GM12878 (cell line): ENCODE data around the gene MNT. TPM values are rescaled to one million over a fixed set of nuclear protein-coding genes. Genes with fewer than 3 reads are reported as not detected.

Source experiments
- ATAC-seq: fragments of 200-7000 bp; cut with Tn5 transposase; 3 replicates; pipeline ENCODE4 v1.9.1; 2020; ENCODE audit warnings: mild to moderate bottlenecking, moderate library complexity
- BruUV-seq: library from RNA; stranded (reverse); fragments of 400-500 nt; replicated peaks from 2 replicates; lab custom pipeline; 2021; lab: Mats Ljungman, UMichigan
- CTCF ChIA-PET: fragments of 300-600 bp; sonication (Branson Sonifier 250); formaldehyde crosslinking; extraction: SDS; loops from one replicate; lab custom pipeline; 2021; ENCODE audit warnings: inconsistent platforms; lab: Yijun Ruan, JAX
- POLR2A ChIA-PET: fragments of 350-600 bp; formaldehyde crosslinking; extraction: SDS; loops from one replicate; lab custom pipeline; 2021; ENCODE audit warnings: inconsistent platforms; lab: Charles Lee
- RAD21 ChIA-PET: fragments of 300-600 bp; sonication (Branson Sonifier 250); formaldehyde crosslinking; loops from one replicate; lab custom pipeline; 2023; ENCODE audit warnings: antibody characterized with exemption; ENCODE audit not compliant: unreplicated experiment; lab: Charles Lee
- SMC1A ChIA-PET: fragments of 300-600 bp; sonication (Branson Sonifier 250); formaldehyde crosslinking; loops from one replicate; lab custom pipeline; 2023; ENCODE audit not compliant: unreplicated experiment, uncharacterized antibody; lab: Charles Lee
- DNase-seq: peaks from one replicate; pipeline ENCODE4 v3.0.0-alpha.2; 2011; ENCODE audit warnings: low read depth, low spot score
- FAIRE-seq: peaks from 3 replicates; lab custom pipeline; 2011; peaks lifted over from hg19 to GRCh38; lab: Jason Lieb, UNC
- H2AFZ ChIP-seq: 2 replicates; pipeline ENCODE4 v1.6.0; 2011; ENCODE audit warnings: low read depth, low read length, control low read depth; ENCODE audit not compliant: control insufficient read depth
- H3K27ac ChIP-seq: 2 replicates; pipeline ENCODE4 v1.5.1; 2011; ENCODE audit warnings: control low read depth; ENCODE audit not compliant: control insufficient read depth, insufficient read depth
- H3K27me3 ChIP-seq, 2 experiments: replicated peaks in 1 of 2; 2 replicates each; pipeline versions ENCODE4 v1.6.0 to v1.6.1; 2011; ENCODE audit warnings: low read length in 1 of 2; ENCODE audit not compliant: control insufficient read depth in 2 of 2, insufficient read depth in 2 of 2
- H3K36me3 ChIP-seq, 2 experiments: 2 replicates each; pipeline ENCODE4 v1.5.1; 2011; ENCODE audit warnings: low read length in 1 of 2; ENCODE audit not compliant: control insufficient read depth in 2 of 2, insufficient read depth in 2 of 2
- H3K4me1 ChIP-seq: 2 replicates; pipeline ENCODE4 v1.6.1; 2011; ENCODE audit warnings: mild to moderate bottlenecking, low read length, moderate library complexity, mixed read lengths; ENCODE audit not compliant: control insufficient read depth, insufficient read depth
- H3K4me2 ChIP-seq: 2 replicates; pipeline ENCODE4 v1.6.0; 2011; ENCODE audit warnings: control low read depth; ENCODE audit not compliant: control insufficient read depth, insufficient read depth
- H3K4me3 ChIP-seq: fragments of 200-600 bp; sonication (generic); 2 replicates; pipeline ENCODE4 v1.5.1; 2016
- H3K79me2 ChIP-seq: 2 replicates; pipeline ENCODE4 v1.6.0; 2011; ENCODE audit warnings: low read length; ENCODE audit not compliant: control insufficient read depth, insufficient read depth
- H3K9ac ChIP-seq: 2 replicates; pipeline ENCODE4 v1.8.0; 2011; ENCODE audit warnings: low read length, control low read depth, mixed read lengths; ENCODE audit not compliant: control insufficient read depth, insufficient read depth
- H3K9me3 ChIP-seq: replicated peaks from 3 replicates; pipeline ENCODE4 v1.5.1; 2011; ENCODE audit warnings: mild to moderate bottlenecking, low read length; ENCODE audit not compliant: control insufficient read depth, insufficient read depth
- H4K20me1 ChIP-seq: 2 replicates; pipeline ENCODE4 v1.6.0; 2011; ENCODE audit not compliant: control insufficient read depth, insufficient read depth
- ATF7 ChIP-seq: fragments of 450-650 bp; IDR thresholded peaks from 2 replicates; pipeline ENCODE4 v1.6.1; 2016; ENCODE audit warnings: low read depth, mild to moderate bottlenecking
- BACH1 ChIP-seq: fragments of 450-650 bp; IDR thresholded peaks from 2 replicates; pipeline ENCODE4 v1.6.1; 2017; ENCODE audit warnings: mild to moderate bottlenecking, borderline replicate concordance
- CEBPZ ChIP-seq: fragments of 150-350 bp; IDR thresholded peaks from 2 replicates; pipeline ENCODE4 v1.6.1; 2016; ENCODE audit warnings: low read depth, low read length
- EGR1 ChIP-seq, 2 experiments: IDR thresholded peaks; 1 replicate in 1 of 2; 2 replicates in 1 of 2; pipeline ENCODE4 v1.6.1; 2011 to 2012; ENCODE audit warnings: low read depth in 2 of 2, low read length in 2 of 2, borderline replicate concordance in 1 of 2, mild to moderate bottlenecking in 1 of 2, moderate library complexity in 1 of 2
- JUND ChIP-seq: IDR thresholded peaks from 2 replicates; pipeline ENCODE4 v1.6.1; 2012; ENCODE audit warnings: low read depth, mild to moderate bottlenecking, low read length, improper control_type of control experiment, moderate library complexity
- NFIC ChIP-seq: IDR thresholded peaks from 2 replicates; pipeline ENCODE4 v1.6.1; 2012; ENCODE audit warnings: low read depth, mild to moderate bottlenecking, inconsistent platforms, low read length, moderate library complexity
- PML ChIP-seq: IDR thresholded peaks from 2 replicates; pipeline ENCODE4 v1.6.1; 2012; ENCODE audit warnings: low read length, inconsistent platforms
- SP1 ChIP-seq: IDR thresholded peaks from one replicate; pipeline ENCODE4 v1.6.1; 2011; ENCODE audit warnings: low read depth, low read length
- STAT1 ChIP-seq: fragments of 450-650 bp; conservative IDR thresholded peaks from 2 replicates; pipeline ENCODE4 v1.6.1; 2014; ENCODE audit warnings: antibody characterized with exemption, mild to moderate bottlenecking
- SUZ12 ChIP-seq: fragments of 200-600 bp; sonication (generic); IDR thresholded peaks from one replicate; pipeline ENCODE4 v1.6.1; 2018; ENCODE audit warnings: antibody characterized with exemption, mild to moderate bottlenecking; ENCODE audit not compliant: unreplicated experiment
- TBL1XR1 ChIP-seq: IDR thresholded peaks from 2 replicates; pipeline ENCODE4 v1.6.1; 2012; ENCODE audit warnings: low read depth, low read length, improper control_type of control experiment
- TCF12 ChIP-seq: IDR thresholded peaks from 2 replicates; pipeline ENCODE4 v1.6.1; 2011; ENCODE audit warnings: low read depth, mild to moderate bottlenecking, low read length
- USF1 ChIP-seq: IDR thresholded peaks from 2 replicates; pipeline ENCODE4 v1.6.1; 2011; ENCODE audit warnings: borderline replicate concordance, low read depth, mild to moderate bottlenecking, moderate library complexity, mixed read lengths, low read length; ENCODE audit not compliant: insufficient read depth; ENCODE audit errors: extremely low read length
- WGBS: methylation state at CpG from one replicate; pipeline ENCODE4 v1.1.6; 2016; ENCODE audit warnings: low lambda C conversion rate; ENCODE audit not compliant: insufficient replicate concordance, insufficient coverage; ENCODE audit errors: missing lambda C conversion rate; 5-methylcytosine and 5-hydroxymethylcytosine counted together
- in situ Hi-C: fragments of 300-500 bp; cut with MboI; formaldehyde crosslinking; loops from 9 replicates; pipeline ENCODE4 v1.14.3; 2018; ENCODE audit warnings: mixed read lengths
- intact Hi-C: fragments of 100-400 bp; cut with micrococcal nuclease; formaldehyde crosslinking; loops from one replicate; pipeline ENCODE4 v1.14.2; 2022; ENCODE audit not compliant: unreplicated experiment
- polyA plus RNA-seq, 11 experiments: library from polyadenylated mRNA; depleted of rRNA in 4 of 11; unstranded in 6 of 11; stranded (reverse) in 5 of 11; fragments of >200 nt; fragmentation: Nextera tagmentation in 4 of 11; fragmentation: Illumina TruSeq in 1 of 11; extraction: Ambion mirVana in 4 of 11; extraction: Trizol in 1 of 11; gene quantifications; 1 replicate in 1 of 11; 2 replicates in 10 of 11; pipeline versions ENCODE4 v1.2.1 to v1.2.3, GENCODE V29; 2011 to 2016; ENCODE audit warnings: inconsistent platforms in 2 of 11, missing spikeins in 2 of 11, low read depth in 1 of 11
- total RNA-seq, 4 experiments: library from RNA; depleted of rRNA in 3 of 4; stranded (reverse); fragments of >200 nt in 3 of 4; fragmentation: Illumina TruSeq in 1 of 4; extraction: Trizol in 1 of 4; gene quantifications; 2 replicates each; pipeline versions ENCODE4 v1.2.1 to v1.2.3, GENCODE V29; 2013 to 2021
- TF ChIP-seq, protein P1 (sequence below): fragments of 450-650 bp; IDR thresholded peaks from 2 replicates; pipeline ENCODE4 v1.6.1; 2016; ENCODE audit warnings: mild to moderate bottlenecking

MNT gene
- total and polyA plus RNA-seq, 10 of the 15 experiments (the other 5 are each of a cell fraction or from before 2014, with no cell fraction given) = 0.31 to 15.9 (median 3.8) TPM

GRCh38 chr17:2373179-2373578 is 27.7 kb downstream of the MNT start:
- no peaks in the 10 kb centered on the region for H3K9me3 ChIP-seq
- H3K27me3 ChIP-seq = no peaks in the 10 kb centered on the region
- ChIA-PET CTCF (interaction anchor here (0.8 to 1.9 kb wide), 2 partner anchors 9 to 43 kb away, joined by 3 to 8 read pairs; no protein-coding TSS in a partner anchor), POLR2A (no interaction called here), RAD21 (interaction anchor here (1.9 kb wide), 1 partner anchor 9 kb away, joined by 5 read pairs; no protein-coding TSS in a partner anchor), SMC1A (interaction anchor here (1.8 kb wide), 1 partner anchor 43 kb away, joined by 7 read pairs; no protein-coding TSS in a partner anchor)
- no peaks in the 10 kb centered on the region for H3K79me2 ChIP-seq
- H4K20me1 ChIP-seq = no peaks in the 10 kb centered on the region
- no peak overlapping the region for H3K4me2 ChIP-seq
- in situ Hi-C loops (no loop called here), intact Hi-C loops (no loop called here)
- FAIRE-seq (no peak), DNase-seq (no peak), ATAC-seq (no peak)
- BruUV-seq = no TSS peak
- no peak overlapping the region for H3K9ac ChIP-seq
- H3K4me3 ChIP-seq = no peak overlapping the region
- H3K4me1 ChIP-seq = no peaks in the 10 kb centered on the region
- H3K36me3 ChIP-seq = no peaks in the 10 kb centered on the region; a peak in 2 of 4 replicates
- TF ChIP-seq SP1 = no peak
- TF ChIP-seq SUZ12 = no peak
- no peak for TF ChIP-seq CEBPZ
- no peak for TF ChIP-seq EGR1 (IDR thresholded peaks at IDR 0.05; ENCODE audit: borderline replicate concordance in 1 of 2, low read depth in 2 of 2, low read length in 2 of 2)
- no peak for TF ChIP-seq STAT1
- TF ChIP-seq PML = no peak
- TF ChIP-seq USF1 = no peak
- TF ChIP-seq NFIC = no peak
- TF ChIP-seq TCF12 = no peak
- TF ChIP-seq BACH1 = no peak
- TF ChIP-seq, protein P1, sequence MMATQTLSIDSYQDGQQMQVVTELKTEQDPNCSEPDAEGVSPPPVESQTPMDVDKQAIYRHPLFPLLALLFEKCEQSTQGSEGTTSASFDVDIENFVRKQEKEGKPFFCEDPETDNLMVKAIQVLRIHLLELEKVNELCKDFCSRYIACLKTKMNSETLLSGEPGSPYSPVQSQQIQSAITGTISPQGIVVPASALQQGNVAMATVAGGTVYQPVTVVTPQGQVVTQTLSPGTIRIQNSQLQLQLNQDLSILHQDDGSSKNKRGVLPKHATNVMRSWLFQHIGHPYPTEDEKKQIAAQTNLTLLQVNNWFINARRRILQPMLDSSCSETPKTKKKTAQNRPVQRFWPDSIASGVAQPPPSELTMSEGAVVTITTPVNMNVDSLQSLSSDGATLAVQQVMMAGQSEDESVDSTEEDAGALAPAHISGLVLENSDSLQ = no peak
- TF ChIP-seq ATF7 = no peak
- TF ChIP-seq JUND = no peak
- no peak for TF ChIP-seq TBL1XR1
- no peak overlapping the region for H2AFZ ChIP-seq
- no peak overlapping the region for H3K27ac ChIP-seq
- WGBS = 91% methylated on average over 15 of the region's 18 CpGs
